Measurements from ENCODE around the gene UBE2G2. TPM values are rescaled to one million over a fixed set of nuclear protein-coding genes. Genes with fewer than 3 reads are reported as not detected.

UBE2G2 gene
- total RNA-seq, 1 donor from 2014 or later, result 111 TPM

DNA sequence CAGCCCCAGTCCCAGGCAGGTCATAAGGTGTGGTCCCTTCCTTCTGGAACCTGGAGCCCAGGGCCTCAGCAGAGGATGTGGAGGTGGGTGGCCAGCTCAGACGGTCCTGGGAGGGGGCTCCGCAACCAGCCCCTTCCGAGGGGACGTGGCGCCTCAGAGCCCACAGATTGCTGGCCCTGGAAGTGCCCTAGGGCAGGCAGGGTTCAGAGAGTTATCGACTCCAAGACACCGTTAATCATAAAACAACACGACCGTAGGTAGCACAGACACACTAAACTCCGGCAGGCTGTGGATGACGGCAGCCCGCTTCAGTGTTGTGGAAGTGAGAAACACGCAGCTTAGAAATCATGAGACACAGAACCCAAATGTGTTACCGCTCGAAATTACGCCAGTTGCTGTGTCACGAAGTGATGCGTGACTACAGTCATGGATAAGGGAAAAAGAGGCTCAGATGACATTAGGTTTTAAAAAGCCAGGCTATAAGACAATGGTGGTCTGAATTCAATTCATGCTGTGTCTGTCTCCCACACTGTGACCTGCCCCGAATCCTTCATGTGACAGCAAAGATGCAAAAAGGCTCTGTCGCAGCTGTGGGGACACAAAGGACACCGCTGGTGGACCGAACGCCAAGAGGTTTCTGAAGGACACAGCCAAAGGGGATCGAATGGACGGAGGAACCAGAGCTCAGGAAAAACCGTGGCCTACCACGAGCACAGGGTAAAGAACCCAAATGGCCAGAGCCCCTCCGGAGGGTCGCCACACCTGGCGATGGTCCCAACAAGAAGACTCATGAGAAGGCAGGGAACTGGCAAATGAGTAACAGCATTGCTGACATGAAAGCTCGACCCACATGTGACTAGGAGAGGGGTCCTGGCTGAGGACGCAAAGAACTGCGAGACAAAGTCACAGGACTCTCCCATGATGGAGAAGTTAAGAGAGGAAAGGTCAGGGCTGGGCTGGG, 17.9 kb upstream of the UBE2G2 start:
- H3K27me3 Mint-ChIP-seq (ENCODE audit: low read depth), result peaks cover 5% of the 10 kb centered on the region
- TF ChIP-seq, protein P1, sequence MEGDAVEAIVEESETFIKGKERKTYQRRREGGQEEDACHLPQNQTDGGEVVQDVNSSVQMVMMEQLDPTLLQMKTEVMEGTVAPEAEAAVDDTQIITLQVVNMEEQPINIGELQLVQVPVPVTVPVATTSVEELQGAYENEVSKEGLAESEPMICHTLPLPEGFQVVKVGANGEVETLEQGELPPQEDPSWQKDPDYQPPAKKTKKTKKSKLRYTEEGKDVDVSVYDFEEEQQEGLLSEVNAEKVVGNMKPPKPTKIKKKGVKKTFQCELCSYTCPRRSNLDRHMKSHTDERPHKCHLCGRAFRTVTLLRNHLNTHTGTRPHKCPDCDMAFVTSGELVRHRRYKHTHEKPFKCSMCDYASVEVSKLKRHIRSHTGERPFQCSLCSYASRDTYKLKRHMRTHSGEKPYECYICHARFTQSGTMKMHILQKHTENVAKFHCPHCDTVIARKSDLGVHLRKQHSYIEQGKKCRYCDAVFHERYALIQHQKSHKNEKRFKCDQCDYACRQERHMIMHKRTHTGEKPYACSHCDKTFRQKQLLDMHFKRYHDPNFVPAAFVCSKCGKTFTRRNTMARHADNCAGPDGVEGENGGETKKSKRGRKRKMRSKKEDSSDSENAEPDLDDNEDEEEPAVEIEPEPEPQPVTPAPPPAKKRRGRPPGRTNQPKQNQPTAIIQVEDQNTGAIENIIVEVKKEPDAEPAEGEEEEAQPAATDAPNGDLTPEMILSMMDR (conservative IDR thresholded peaks at IDR 0.05), result no peak
- H3K36me3 Mint-ChIP-seq (ENCODE audit: low read depth), result peaks cover 17% of the 10 kb centered on the region
- H3K27ac Mint-ChIP-seq (ENCODE audit: unreplicated experiment), result no peak overlapping the region
- H3K4me1 Mint-ChIP-seq, result peaks cover 9% of the 10 kb centered on the region
- H3K9me3 Mint-ChIP-seq, result peaks cover 19% of the 10 kb centered on the region
- peak overlapping the region; percentile 77 for H3K4me3 Mint-ChIP-seq
- DNase-seq (ENCODE audit: low read depth, low spot score), result no peak

- Mint-ChIP-seq H3K4me1 (peaks cover 9% of the 10 kb centered on the region), H3K36me3 (ENCODE audit: low read depth) (peaks cover 14% of the 10 kb centered on the region), H3K4me3 (peak overlapping the region; percentile 77), H3K9me3 (peaks cover 17% of the 10 kb centered on the region), H3K27ac (ENCODE audit: unreplicated experiment) (no peak overlapping the region), H3K27me3 (ENCODE audit: low read depth) (peaks cover 3% of the 10 kb centered on the region)
- TF ChIP-seq, protein P1 (conservative IDR thresholded peaks at IDR 0.05), result no peak
- DNase-seq (ENCODE audit: low read depth, low spot score), result no peak
These were observed 17.0 kb upstream of the UBE2G2 start for GRCh38 chr21:44818640-44819011.

GRCh38 chr21:44817914-44818639, 16.5 kb upstream of the UBE2G2 start, which contains the start of gene SUMO3:
Gene SUMO3 (minus strand): TSS chr21:44818062. CDS start chr21:44817968, 94 bp downstream.
- Mint-ChIP-seq H3K36me3 (ENCODE audit: low read depth) (peaks cover 11% of the 10 kb centered on the region), H3K4me1 (peaks cover 9% of the 10 kb centered on the region), H3K4me3 (peak within 1 kb of the TSS; percentile 77), H3K9me3 (peaks cover 13% of the 10 kb centered on the region), H3K27ac (ENCODE audit: unreplicated experiment) (no peak within 1 kb of the TSS), H3K27me3 (ENCODE audit: low read depth) (no peaks in the 10 kb centered on the region)
- peak; percentile 71 for DNase-seq (ENCODE audit: low read depth, low spot score)
- TF ChIP-seq, protein P1 (conservative IDR thresholded peaks at IDR 0.05), result no peak

- TF ChIP-seq, protein P1 (conservative IDR thresholded peaks at IDR 0.05), result no peak
- Mint-ChIP-seq H3K36me3 (ENCODE audit: low read depth) (peaks cover 10% of the 10 kb centered on the region), H3K27me3 (ENCODE audit: low read depth) (no peaks in the 10 kb centered on the region), H3K9me3 (peaks cover 9% of the 10 kb centered on the region), H3K4me1 (peaks cover 9% of the 10 kb centered on the region), H3K4me3 (peak overlapping the region; percentile 59), H3K27ac (ENCODE audit: unreplicated experiment) (no peak overlapping the region)
- DNase-seq (ENCODE audit: low read depth, low spot score), result peak; percentile 82
These were observed 15.9 kb upstream of the UBE2G2 start for GRCh38 chr21:44817506-44817880.

DNA sequence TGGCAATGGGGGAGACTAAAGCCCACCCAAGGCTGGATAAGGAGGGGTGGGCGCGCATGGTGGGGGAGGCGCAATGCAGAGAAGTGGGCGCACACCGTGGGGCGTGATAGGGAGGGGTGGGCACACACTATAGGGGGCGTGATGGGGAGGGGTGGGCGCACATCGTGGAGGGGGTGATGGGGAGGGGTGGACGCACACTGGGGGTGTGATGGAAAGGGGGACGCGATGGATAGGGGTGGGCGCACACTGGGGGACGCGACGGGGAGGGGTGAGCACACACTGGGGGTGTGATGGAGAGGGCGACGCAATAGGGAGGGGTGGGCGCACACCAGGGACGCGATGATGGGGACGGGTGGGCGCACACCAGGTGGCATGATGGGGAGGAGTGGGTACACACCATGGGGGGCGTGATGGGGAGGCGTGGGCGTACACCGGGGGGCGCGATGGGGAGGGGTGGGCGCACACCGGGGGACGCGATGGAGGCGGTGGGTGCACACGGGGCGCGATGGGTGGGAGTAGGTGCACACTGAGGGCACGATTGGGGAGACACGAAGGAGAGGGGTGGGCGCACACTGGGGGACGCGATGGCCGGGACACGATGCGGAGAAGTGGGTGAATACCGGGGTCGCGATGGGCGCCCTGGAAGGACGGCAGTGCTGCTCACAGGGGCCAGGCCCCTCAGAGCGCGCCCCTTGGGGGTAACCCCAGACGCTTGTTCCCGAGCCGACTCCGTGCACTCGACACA, 15.3 kb upstream of the UBE2G2 start:
- peak overlapping the region; percentile 91 for H3K4me3 Mint-ChIP-seq
- TF ChIP-seq, protein P1 (conservative IDR thresholded peaks at IDR 0.05), result no peak
- DNase-seq (ENCODE audit: low read depth, low spot score), result no peak
- H3K36me3 Mint-ChIP-seq (ENCODE audit: low read depth), result peaks cover 8% of the 10 kb centered on the region
- H3K9me3 Mint-ChIP-seq, result peaks cover 4% of the 10 kb centered on the region
- no peak overlapping the region for H3K27ac Mint-ChIP-seq (ENCODE audit: unreplicated experiment)
- no peaks in the 10 kb centered on the region for H3K27me3 Mint-ChIP-seq (ENCODE audit: low read depth)
- H3K4me1 Mint-ChIP-seq, result peaks cover 9% of the 10 kb centered on the region
